ENCODE measurements around the gene DNAJC22.
A peak's percentile ranks its signal among the peaks of the same experiment; 100 is the strongest.

The DNAJC22 gene

DNA sequence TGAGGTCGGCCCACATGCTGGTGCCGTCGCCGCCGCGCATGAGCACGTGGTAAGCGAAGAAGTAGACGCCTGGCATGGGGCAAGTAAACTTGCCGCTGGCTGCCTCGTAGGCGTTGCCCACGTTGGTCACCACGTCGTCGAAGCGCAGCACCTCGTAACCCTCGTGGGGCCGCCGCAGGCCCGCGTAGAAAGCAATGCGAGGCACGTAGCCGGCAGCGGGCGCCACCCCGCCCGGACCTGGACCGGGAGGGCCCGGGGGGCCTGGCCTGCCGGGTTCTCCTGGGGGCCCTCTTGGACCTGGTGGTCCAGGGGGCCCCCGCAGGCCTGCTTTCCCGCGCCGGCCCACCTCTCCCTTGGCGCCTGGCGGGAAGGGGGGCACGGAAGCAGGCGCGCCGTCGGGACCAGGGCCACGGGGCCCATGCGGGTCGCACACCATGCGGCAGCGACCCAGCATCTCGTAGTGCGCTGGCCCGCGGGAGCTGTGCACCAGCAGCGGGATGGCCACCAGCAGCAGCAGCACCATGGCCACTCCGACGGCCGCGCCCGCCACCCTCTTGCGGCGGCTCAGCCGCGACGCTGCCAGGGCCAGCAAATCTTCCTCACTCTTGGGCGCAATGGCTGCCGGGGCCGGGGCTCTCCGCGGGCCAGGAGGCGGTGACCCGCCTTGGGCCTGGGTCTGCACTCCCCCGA lies 10.6 kb upstream of the DNAJC22 start:
- CTCF ChIA-PET: interaction anchor here (0.5 to 1.5 kb wide), 2 partner anchors 12 to 211 kb away, joined by 3 to 5 read pairs; no protein-coding TSS in a partner anchor

DNA sequence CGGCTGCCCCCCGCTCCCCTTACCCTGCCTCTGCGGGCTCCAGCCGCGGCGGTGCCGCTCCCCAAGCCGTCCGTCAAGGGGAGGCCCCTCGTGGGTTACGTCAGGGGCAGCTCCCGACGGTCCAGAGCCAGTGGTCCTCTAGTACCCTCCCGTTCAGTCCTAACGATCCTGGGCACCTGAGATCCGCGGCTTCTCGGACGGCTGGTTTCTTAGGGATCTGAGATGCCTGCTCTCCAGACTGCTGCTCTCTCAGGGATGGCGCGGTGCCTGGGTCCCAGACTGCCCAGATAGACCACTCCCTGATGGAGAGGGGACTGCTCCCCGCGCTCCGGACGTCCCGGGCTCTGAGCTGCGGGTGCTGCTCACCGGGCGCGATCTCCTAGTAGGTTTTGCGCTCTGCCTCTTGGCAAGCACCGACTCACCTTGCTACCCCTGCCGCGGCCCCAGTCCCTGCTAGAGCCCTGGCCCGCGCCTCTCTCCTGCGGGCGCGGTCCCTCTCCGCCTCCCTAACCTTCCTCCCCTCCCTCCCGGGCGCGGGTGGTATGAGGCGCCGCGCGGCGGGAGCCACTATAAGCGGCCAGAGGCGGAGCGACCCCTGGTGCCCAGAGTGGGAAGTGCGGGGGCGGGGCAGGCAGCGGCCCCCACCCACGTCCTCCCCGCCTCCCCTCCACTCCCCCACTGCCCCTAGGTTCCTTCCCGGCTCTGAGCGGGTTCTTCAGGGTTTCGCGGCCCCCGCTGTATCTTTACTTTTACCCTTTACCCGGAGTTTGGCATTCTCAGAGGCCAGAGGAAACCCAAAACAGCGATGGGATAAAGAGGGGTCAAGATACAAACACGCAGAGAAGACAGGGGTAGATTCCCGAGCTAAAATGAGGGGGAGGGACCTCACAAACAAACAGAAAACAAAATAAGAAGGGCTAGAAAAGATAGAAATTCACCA lies 9.8 kb upstream of the DNAJC22 start, which contains the start of gene C1QL4:
Gene C1QL4, minus strand, starts transcription at position 544 of the 940 bp plus-strand sequence. CDS start 711 bp downstream, outside the sequence.
- TF ChIP-seq SUZ12 (IDR thresholded peaks at IDR 0.05): no peak
- TF ChIP-seq ELF4 (IDR thresholded peaks at IDR 0.05): no peak
- no peak for TF ChIP-seq FOXM1 (IDR thresholded peaks at IDR 0.05; ENCODE audit: borderline replicate concordance)
- TF ChIP-seq HDGF (IDR thresholded peaks at IDR 0.05; ENCODE audit: borderline replicate concordance): no peak
- TF ChIP-seq FOXK2 (IDR thresholded peaks at IDR 0.05): no peak
- TF ChIP-seq CTBP1 (IDR thresholded peaks at IDR 0.05; ENCODE audit: borderline replicate concordance): no peak
- peak; percentile 90 for DNase-seq (ENCODE audit: extremely low spot score)
- POLR2A ChIA-PET: interaction anchor here (1.1 to 5.4 kb wide), 2 partner anchors 11 to 14 kb away, joined by 3 to 37 read pairs; partner anchors contain the start of gene TROAP
- CTCF ChIA-PET: interaction anchor here (0.5 to 1.9 kb wide), 7 partner anchors 10 to 210 kb away, joined by 3 to 8 read pairs (median 3); partner anchors contain the start of genes DNAJC22 and PRPH

More for the DNA sequence above, 10.6 kb upstream of the DNAJC22 start:
- TF ChIP-seq NFRKB (IDR thresholded peaks at IDR 0.05) (no peak), LEF1 (IDR thresholded peaks at IDR 0.05; ENCODE audit: borderline replicate concordance) (no peak), CTBP1 (IDR thresholded peaks at IDR 0.05; ENCODE audit: borderline replicate concordance) (no peak), ELF4 (IDR thresholded peaks at IDR 0.05) (no peak), FOXM1 (IDR thresholded peaks at IDR 0.05; ENCODE audit: borderline replicate concordance) (no peak), ARNT (IDR thresholded peaks at IDR 0.05) (no peak), SUZ12 (IDR thresholded peaks at IDR 0.05) (no peak), ZNF384 (IDR thresholded peaks at IDR 0.05) (no peak), L3MBTL2 (conservative IDR thresholded peaks at IDR 0.05) (no peak), SP1 (IDR thresholded peaks at IDR 0.05) (no peak), HDGF (IDR thresholded peaks at IDR 0.05; ENCODE audit: borderline replicate concordance) (no peak), FOXA1 (IDR thresholded peaks at IDR 0.05) (no peak), FOXK2 (IDR thresholded peaks at IDR 0.05) (no peak), BHLHE40 (IDR thresholded peaks at IDR 0.05; ENCODE audit: borderline replicate concordance) (no peak)
- DNase-seq (ENCODE audit: extremely low spot score): no peak
- POLR2A ChIA-PET: interaction anchor here (1.1 to 5.4 kb wide), 3 partner anchors 11 to 31 kb away, joined by 3 to 37 read pairs (median 3); partner anchors contain the start of genes SPATS2 and TROAP

DNA sequence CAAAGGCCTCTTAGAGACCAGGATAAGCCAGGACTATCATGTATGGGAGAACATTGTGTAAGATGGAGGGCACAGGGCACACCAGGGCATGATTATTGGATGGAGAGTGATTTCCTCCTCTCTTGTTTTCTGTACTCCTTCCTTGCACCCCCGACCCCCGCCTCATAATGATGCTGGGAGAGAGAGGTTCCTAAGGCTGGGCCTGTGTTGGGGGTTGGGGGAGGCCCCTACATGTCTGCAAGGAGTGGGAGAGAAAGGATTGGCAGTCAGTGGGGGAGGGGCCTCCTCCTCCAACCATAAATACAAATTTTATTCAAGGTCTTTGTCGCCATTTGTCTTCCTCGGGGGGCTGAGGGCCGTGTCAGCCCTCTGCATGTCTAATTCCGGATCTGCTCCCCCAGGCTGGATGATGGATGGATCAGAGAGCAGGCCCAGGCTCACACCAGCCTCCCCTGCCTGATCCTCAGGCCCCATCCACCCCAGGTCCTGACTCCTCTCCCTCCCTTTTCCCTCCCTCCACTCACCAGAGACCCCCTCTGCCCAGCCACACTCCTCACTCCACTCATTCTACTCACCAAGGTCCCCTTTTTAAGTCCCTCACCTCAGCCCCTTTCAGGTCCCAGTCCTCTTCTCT lies 7.7 kb upstream of the DNAJC22 start:
- CTCF ChIA-PET: interaction anchor here (0.6 to 1.8 kb wide), 6 partner anchors 9 to 206 kb away, joined by 3 to 5 read pairs (median 4); no protein-coding TSS in a partner anchor
- POLR2A ChIA-PET: interaction anchor here (1.6 kb wide), 1 partner anchor 16 kb away, joined by 6 read pairs; the partner anchor contains the start of gene TROAP
- DNase-seq (ENCODE audit: extremely low spot score): no peak
- TF ChIP-seq ARNT (IDR thresholded peaks at IDR 0.05): no peak
- no peak for TF ChIP-seq CTBP1 (IDR thresholded peaks at IDR 0.05; ENCODE audit: borderline replicate concordance)

DNA sequence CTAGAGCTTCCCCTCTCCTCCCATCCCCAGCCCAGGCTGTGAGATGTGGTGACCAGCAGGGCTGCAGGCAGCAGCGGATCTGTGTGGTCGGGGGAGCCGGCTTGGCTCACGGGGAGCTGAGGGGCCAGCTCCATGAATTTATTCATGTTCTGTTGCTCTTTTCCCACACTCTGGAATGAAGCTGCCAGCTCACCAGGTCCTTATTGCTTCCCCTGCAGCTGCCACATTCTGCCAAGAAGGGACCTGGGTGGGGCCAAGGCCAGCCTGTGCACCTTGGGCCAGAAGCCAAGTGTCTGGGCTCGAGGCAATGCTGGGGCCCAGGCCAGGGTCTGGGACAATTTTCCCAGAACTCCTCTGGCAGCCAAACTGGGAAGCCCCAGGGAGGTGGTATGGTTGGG lies 7.2 kb upstream of the DNAJC22 start:
- TF ChIP-seq L3MBTL2 (conservative IDR thresholded peaks at IDR 0.05) (no peak), ELF4 (IDR thresholded peaks at IDR 0.05) (no peak), SP1 (IDR thresholded peaks at IDR 0.05) (no peak), NFRKB (IDR thresholded peaks at IDR 0.05) (no peak), HDGF (IDR thresholded peaks at IDR 0.05; ENCODE audit: borderline replicate concordance) (no peak), TARDBP (IDR thresholded peaks at IDR 0.05) (no peak), LEF1 (IDR thresholded peaks at IDR 0.05; ENCODE audit: borderline replicate concordance) (no peak)
- no peak for DNase-seq (ENCODE audit: extremely low spot score)
- CTCF ChIA-PET: interaction anchor here (0.6 to 1.8 kb wide), 6 partner anchors 8 to 206 kb away, joined by 3 to 5 read pairs (median 4); no protein-coding TSS in a partner anchor
- POLR2A ChIA-PET: interaction anchor here (1.6 kb wide), 1 partner anchor 17 kb away, joined by 6 read pairs; the partner anchor contains the start of gene TROAP

DNA sequence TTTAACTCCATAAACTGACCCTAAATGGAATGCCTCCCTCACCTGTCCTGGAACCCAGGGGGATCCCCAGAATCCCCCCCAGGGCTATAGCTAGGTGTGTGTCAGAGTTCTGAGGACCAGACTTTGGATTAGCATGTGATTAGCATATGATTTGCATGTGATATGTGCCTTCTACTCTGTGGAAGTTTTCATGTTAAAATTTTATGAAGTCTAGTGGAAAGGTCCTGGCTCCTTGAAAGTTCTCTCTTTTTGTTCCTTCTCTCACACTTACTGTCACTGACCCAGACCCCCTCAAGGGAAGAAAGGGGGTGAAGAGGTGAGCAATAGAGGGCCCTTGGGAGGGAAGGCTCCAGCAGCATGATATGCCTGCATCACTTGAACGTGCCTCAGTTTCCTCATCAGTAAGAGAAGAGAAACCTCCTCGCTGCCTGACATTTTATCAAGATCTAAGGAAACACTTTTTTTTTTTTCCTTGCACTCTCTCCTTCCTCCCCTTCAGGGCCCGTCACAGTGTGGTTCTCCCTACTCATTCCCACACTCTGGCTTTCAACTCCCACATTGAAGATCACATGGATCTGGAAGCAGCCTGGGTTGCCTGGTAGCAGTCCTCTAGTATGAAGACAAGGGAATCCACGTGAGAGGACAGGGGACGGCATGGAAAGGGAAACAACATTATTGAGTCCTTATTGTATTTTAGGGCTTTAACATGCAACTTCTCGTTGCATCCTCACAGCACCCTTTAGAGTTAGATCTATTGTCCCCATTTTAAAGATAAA lies 6.4 kb upstream of the DNAJC22 start:
- DNase-seq (ENCODE audit: extremely low spot score): no peak
- ChIA-PET POLR2A (interaction anchor here (1.6 to 2.9 kb wide), 2 partner anchors 17 kb away, joined by 6 to 42 read pairs; partner anchors contain the start of gene TROAP), CTCF (interaction anchor here (1.1 kb wide), 1 partner anchor 51 kb away, joined by 4 read pairs; no protein-coding TSS in a partner anchor)
- TF ChIP-seq FOXA1 (IDR thresholded peaks at IDR 0.05) (no peak), NFRKB (IDR thresholded peaks at IDR 0.05) (no peak)

DNA sequence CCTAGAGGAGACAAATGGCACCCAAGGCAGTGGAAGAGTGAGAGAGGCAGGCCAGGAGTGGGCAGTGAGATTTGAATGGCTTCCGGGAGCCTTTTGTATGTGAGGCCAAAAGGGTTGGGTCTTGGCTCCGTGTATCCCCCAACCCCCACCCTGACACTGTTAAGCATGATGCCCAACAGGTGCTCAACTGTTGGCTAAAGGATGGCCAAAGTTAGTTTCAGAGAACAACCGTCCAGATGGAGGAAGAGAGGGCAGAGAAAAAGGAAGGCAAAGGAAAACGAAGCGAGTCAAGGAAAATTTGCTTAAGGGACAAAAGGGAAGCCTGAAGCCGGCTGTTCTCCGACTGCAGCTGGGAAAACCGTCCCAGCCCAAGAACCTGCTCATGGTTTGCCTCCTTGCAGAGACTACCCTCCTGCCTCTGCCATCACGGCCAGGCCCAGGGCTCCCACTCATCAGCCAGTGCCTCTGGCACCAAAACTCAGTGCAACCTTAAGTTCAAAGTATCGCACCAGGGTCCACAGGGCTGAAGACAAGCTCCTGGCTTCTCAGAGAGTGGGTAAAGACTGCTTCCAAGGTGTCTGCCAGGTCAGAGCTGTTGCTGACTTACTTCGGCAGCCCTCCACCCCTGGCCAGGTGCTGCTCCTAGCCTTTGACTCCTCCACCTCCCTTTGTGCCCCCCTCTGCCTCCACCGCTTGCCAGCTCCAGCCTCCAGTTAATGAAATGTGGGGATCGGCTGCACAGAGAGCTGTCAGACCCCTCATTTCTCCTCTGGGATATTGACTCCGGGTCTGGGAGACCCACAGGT lies 5.5 kb upstream of the DNAJC22 start:
- CTCF ChIA-PET: interaction anchor here (1.1 to 3.0 kb wide), 11 partner anchors 9 to 239 kb away, joined by 4 to 55 read pairs (median 9); partner anchors contain the start of genes PRPH and TROAP
- POLR2A ChIA-PET: interaction anchor here (1.9 to 2.9 kb wide), 6 partner anchors 9 to 210 kb away, joined by 9 to 42 read pairs (median 12); partner anchors contain the start of genes PRPH, SPATS2, TROAP and TUBA1B
- TF ChIP-seq CTBP1 (IDR thresholded peaks at IDR 0.05; ENCODE audit: borderline replicate concordance) (no peak), L3MBTL2 (conservative IDR thresholded peaks at IDR 0.05) (no peak), FOXK2 (IDR thresholded peaks at IDR 0.05) (no peak), SUZ12 (IDR thresholded peaks at IDR 0.05) (no peak), SP1 (IDR thresholded peaks at IDR 0.05) (no peak), HDGF (IDR thresholded peaks at IDR 0.05; ENCODE audit: borderline replicate concordance) (no peak), FOXA1 (IDR thresholded peaks at IDR 0.05) (no peak), ZNF384 (IDR thresholded peaks at IDR 0.05) (no peak), BHLHE40 (IDR thresholded peaks at IDR 0.05; ENCODE audit: borderline replicate concordance) (no peak), TARDBP (IDR thresholded peaks at IDR 0.05) (no peak), ELF4 (IDR thresholded peaks at IDR 0.05) (no peak), LEF1 (IDR thresholded peaks at IDR 0.05; ENCODE audit: borderline replicate concordance) (no peak), ARNT (IDR thresholded peaks at IDR 0.05) (no peak), FOXM1 (IDR thresholded peaks at IDR 0.05; ENCODE audit: borderline replicate concordance) (no peak), NFRKB (IDR thresholded peaks at IDR 0.05) (no peak)
- TF ChIP-seq, protein P1, sequence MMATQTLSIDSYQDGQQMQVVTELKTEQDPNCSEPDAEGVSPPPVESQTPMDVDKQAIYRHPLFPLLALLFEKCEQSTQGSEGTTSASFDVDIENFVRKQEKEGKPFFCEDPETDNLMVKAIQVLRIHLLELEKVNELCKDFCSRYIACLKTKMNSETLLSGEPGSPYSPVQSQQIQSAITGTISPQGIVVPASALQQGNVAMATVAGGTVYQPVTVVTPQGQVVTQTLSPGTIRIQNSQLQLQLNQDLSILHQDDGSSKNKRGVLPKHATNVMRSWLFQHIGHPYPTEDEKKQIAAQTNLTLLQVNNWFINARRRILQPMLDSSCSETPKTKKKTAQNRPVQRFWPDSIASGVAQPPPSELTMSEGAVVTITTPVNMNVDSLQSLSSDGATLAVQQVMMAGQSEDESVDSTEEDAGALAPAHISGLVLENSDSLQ (IDR thresholded peaks at IDR 0.05): no peak
- DNase-seq (ENCODE audit: extremely low spot score): no peak

Measured in HEK293T (cell line).